Left lung (tissue), 10 donors: ENCODE measurements around the gene C6orf132. TPM values are rescaled to one million over a fixed set of nuclear protein-coding genes. Genes with fewer than 3 reads are reported as not detected.

Experiments
- ATAC-seq: fragments of 200-7000 bp; cut with Tn5 transposase; one replicate; pipeline ENCODE4 v1.9.1; 2020; ENCODE audit warnings: moderate library complexity
- DNase-seq, 4 donors: peaks; one replicate each; pipeline ENCODE4 v3.0.0-alpha.2; 2013 to 2020
- H3K27ac ChIP-seq, 2 donors: fragments of 200-600 bp; sonication (generic) in 1 of 2; one replicate each; pipeline versions ENCODE4 v1.5.0 to v1.8.0; 2020 to 2021
- H3K27me3 ChIP-seq, 2 donors: fragments of 200-600 bp; sonication (generic) in 1 of 2; one replicate each; pipeline versions ENCODE4 v1.5.0 to v1.8.0; 2020 to 2021
- H3K36me3 ChIP-seq, 2 donors: fragments of 200-600 bp; sonication (generic) in 1 of 2; one replicate each; pipeline versions ENCODE4 v1.5.0 to v1.8.0; 2020 to 2021
- H3K4me1 ChIP-seq, 2 donors: fragments of 200-600 bp; one replicate each; pipeline ENCODE4 v1.8.0; 2021
- H3K4me3 ChIP-seq, 2 donors: fragments of 200-600 bp; sonication (generic) in 1 of 2; one replicate each; pipeline versions ENCODE4 v1.5.0 to v1.8.0; 2020 to 2021; ENCODE audit warnings: mild to moderate bottlenecking in 1 of 2
- H3K9me3 ChIP-seq, 2 donors: fragments of 200-600 bp; sonication (generic) in 1 of 2; one replicate each; pipeline versions ENCODE4 v1.5.0 to v1.8.0; 2020 to 2021
- intact Hi-C, 2 donors: fragments of 100-400 bp; cut with DNase I; formaldehyde crosslinking; loops; one replicate each; pipeline versions ENCODE4 v1.11.2 to v1.14.2; 2022
- polyA plus RNA-seq, 6 donors: library from polyadenylated mRNA; unstranded; fragments of 120-200 nt; gene quantifications; one replicate each; pipeline ENCODE4 v1.2.1, GENCODE V29; 2013; ENCODE audit not compliant: insufficient read length in 6 of 6
- total RNA-seq, 2 donors: library from RNA; stranded (reverse); fragmentation: NEBNext Ultra II Directional; extraction: Animal tissue kit (Norgen Biotek cat#: 25700); gene quantifications; one replicate each; pipeline ENCODE4 v1.2.1, GENCODE V29; 2021
- TF ChIP-seq, protein P1 (sequence below), 2 donors: fragments of 200-600 bp; sonication (generic) in 1 of 2; IDR thresholded peaks; one replicate each; pipeline versions ENCODE4 v1.5.0 to v1.8.0; 2021; ENCODE audit warnings: antibody characterized with exemption in 2 of 2
- donor health status: DM: no; HTN: yes; CAD: no.
- donor health status: DM: no; HTN: no; CAD: no.

C6orf132 gene
- total and polyA plus RNA-seq, 8 donors: 2.4 to 20.3 (median 3.0) TPM

DNA sequence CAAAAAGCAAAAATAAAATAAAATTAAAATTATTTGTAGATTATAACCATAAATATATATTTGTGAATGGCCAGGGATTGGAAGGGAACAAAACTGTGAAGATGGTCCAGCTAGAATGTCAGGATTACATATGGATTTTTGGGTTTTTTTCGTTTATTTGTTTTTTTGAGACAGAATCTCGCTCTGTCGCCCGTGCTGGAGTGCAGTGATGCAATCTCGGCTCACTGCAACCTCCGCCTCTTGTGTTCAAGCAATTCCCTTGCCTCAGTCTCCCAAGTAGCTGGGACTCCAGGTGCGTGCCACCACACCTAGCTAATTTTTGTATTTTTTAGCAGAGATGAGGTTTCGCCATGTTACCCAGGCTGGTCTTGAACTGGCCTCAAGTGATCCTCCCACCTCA is 7.8 kb upstream of the C6orf132 start:
- H3K27ac ChIP-seq: no peak overlapping the region
- no peaks in the 10 kb centered on the region for H3K36me3 ChIP-seq
- no peaks in the 10 kb centered on the region for H3K27me3 ChIP-seq
- ATAC-seq (no peak), DNase-seq (no peak)
- no peak overlapping the region for H3K4me3 ChIP-seq
- TF ChIP-seq, protein P1, sequence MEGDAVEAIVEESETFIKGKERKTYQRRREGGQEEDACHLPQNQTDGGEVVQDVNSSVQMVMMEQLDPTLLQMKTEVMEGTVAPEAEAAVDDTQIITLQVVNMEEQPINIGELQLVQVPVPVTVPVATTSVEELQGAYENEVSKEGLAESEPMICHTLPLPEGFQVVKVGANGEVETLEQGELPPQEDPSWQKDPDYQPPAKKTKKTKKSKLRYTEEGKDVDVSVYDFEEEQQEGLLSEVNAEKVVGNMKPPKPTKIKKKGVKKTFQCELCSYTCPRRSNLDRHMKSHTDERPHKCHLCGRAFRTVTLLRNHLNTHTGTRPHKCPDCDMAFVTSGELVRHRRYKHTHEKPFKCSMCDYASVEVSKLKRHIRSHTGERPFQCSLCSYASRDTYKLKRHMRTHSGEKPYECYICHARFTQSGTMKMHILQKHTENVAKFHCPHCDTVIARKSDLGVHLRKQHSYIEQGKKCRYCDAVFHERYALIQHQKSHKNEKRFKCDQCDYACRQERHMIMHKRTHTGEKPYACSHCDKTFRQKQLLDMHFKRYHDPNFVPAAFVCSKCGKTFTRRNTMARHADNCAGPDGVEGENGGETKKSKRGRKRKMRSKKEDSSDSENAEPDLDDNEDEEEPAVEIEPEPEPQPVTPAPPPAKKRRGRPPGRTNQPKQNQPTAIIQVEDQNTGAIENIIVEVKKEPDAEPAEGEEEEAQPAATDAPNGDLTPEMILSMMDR (IDR thresholded peaks at IDR 0.05): no peak
- no peaks in the 10 kb centered on the region for H3K4me1 ChIP-seq
- no peaks in the 10 kb centered on the region for H3K9me3 ChIP-seq
- intact Hi-C loops: no loop called here

DNA sequence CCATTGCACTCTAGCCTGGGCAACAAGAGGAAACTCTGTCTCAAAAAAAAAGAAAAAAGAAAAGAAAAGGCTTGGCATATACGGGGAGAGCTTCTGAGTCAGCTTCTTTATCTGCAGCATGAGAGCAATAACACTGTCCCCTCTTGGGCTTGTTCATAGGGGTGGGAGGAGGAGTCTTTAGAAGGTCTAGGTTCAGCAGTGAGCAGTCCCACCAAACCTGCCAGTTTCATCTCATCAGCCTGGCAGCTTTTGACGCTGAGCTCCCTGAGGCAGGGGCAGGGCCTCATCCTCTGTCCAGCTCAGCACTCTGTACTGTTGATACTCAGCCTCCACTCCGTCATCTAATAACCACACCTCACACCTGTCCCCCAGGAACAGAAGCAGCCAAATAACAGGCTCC is 5.6 kb upstream of the C6orf132 start:
- H3K36me3 ChIP-seq: no peaks in the 10 kb centered on the region
- peaks cover 0 to 7% of the 10 kb centered on the region in 2 donors for H3K27me3 ChIP-seq
- no peaks in the 10 kb centered on the region for H3K4me1 ChIP-seq
- no peak overlapping the region for H3K4me3 ChIP-seq
- intact Hi-C loops: no loop called here
- H3K27ac ChIP-seq: no peak overlapping the region
- TF ChIP-seq, protein P1 (IDR thresholded peaks at IDR 0.05): no peak
- no peak for DNase-seq
- no peaks in the 10 kb centered on the region for H3K9me3 ChIP-seq
- peak; percentile 44 for ATAC-seq

DNA sequence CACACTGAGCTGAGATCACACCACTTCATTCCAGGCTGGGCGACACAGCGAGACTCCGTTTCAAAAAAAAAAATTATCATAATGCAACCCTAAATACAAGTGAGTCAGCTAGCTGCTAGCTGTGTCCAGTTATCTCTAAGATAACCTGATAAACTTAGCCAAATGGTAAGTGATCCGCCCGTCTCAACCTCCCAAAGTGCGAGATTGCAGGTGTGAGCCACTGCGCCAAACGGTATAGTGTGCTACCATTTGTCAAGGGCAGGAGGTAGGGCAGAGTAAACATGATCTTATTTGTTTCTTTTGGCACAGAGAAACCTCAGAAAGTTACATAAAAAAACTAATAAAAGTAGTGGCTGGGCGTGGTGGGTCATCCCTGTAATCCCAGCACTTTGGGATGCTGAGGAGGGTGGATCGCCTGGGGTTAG is 4.7 kb upstream of the C6orf132 start:
- H3K36me3 ChIP-seq: no peaks in the 10 kb centered on the region
- TF ChIP-seq, protein P1 (IDR thresholded peaks at IDR 0.05): no peak
- peaks cover 0 to 16% of the 10 kb centered on the region in 2 donors for H3K27me3 ChIP-seq
- H3K9me3 ChIP-seq: no peaks in the 10 kb centered on the region
- H3K27ac ChIP-seq: no peak overlapping the region
- H3K4me3 ChIP-seq: no peak overlapping the region
- intact Hi-C loops: no loop called here
- ATAC-seq: no peak
- H3K4me1 ChIP-seq: peaks cover 6 to 9% of the 10 kb centered on the region in 2 donors
- no peak for DNase-seq

DNA sequence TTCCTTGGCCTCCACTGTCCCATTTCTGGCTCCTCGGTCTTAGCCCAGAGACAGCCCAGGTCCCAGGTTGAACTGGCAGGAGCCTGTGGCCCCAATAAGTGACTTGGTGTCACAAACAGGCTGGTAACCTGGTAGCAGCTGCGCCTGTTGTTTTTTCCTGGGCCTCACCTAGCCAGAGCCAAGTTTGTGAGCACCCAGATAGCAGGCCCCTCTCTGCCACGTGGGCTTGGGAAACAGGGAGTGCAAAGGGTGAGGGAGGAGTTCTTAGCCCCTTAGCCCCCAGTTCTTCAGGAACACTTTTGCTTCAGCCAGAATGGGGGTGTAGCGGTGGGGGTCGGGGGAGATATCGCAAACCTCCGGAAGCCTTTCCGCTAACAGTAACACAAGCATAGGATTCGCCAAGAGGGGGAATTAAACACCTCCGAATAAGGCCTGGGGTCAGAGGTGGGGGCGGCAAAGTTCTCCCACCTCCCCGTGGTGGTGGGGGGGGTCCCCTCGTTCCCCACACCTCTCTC is 760 bp downstream of the C6orf132 start:
- Histone ChIP-seq H3K27me3 (peaks cover 0 to 32% of the 10 kb centered on the region in 2 donors), H3K27ac (peak overlapping the region; percentile 58 to 75), H3K4me3 (peak overlapping the region; percentile 42 to 45), H3K4me1 (peaks cover 7 to 22% of the 10 kb centered on the region in 2 donors), H3K36me3 (no peaks in the 10 kb centered on the region), H3K9me3 (no peaks in the 10 kb centered on the region)
- peak; percentile 25 for ATAC-seq
- DNase-seq: no peak
- intact Hi-C loops: no loop called here
- TF ChIP-seq, protein P1 (IDR thresholded peaks at IDR 0.05): no peak

DNA sequence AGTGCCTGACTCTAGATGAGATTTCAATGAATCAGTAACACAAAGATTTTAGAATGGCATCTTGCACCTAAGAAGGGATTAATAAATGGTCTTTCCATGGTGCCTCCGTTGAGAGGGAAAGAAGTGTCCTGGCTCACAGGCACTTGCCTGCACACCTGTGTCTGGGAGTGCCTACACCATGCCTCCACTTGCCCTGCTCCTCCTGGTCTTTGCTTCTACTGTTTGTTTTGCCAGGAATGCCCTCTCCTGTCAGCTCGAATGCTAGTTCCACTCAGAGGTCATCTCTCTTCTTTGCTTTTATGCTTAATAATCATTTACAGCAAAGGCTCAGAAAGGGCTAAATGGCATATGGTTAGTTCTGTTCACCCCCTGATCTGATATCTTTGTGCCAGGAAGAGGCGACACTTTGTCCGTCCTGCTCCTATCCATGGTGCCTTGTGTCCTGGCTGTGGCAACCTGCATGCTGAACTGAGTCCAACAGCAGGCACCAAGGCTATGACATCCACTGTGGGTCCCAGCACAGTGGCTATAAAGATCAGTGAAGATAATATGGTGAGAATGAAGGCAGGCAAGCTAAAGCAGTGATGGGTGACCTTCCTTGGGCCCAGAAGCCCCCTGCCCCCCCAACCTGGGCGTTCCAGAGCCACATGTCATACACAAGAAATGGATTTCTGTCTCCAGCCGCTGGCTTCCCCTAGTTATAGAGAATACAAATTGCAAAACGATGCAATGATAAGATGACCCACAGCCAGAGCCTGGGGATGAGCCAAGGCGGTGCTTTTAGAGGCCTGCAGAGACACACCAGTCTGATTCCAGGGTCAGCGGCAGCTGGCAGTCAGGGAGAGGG is 1.4 kb downstream of the C6orf132 start:
- H3K4me3 ChIP-seq: peak overlapping the region; percentile 42 to 45
- peaks cover 9 to 22% of the 10 kb centered on the region in 2 donors for H3K4me1 ChIP-seq
- intact Hi-C loops: no loop called here
- TF ChIP-seq, protein P1 (IDR thresholded peaks at IDR 0.05): no peak
- DNase-seq (no peak), ATAC-seq (peak; percentile 7)
- H3K9me3 ChIP-seq: no peaks in the 10 kb centered on the region
- no peaks in the 10 kb centered on the region for H3K36me3 ChIP-seq
- H3K27me3 ChIP-seq: peaks cover 0 to 32% of the 10 kb centered on the region in 2 donors
- H3K27ac ChIP-seq: peak overlapping the region; percentile 3 to 75
